PFSK-1 (cell line): ENCODE results near the gene PCSK6.

Experiments used
- FOXP2 ChIP-seq: optimal IDR thresholded peaks from 2 replicates; pipeline ENCODE3; 2011; ENCODE audit warnings: borderline replicate concordance, control low read depth, inconsistent platforms; ENCODE audit not compliant: insufficient read depth; ENCODE audit errors: extremely low read length, extremely low read depth
- POLR2AphosphoS5 ChIP-seq: IDR thresholded peaks from 2 replicates; pipeline ENCODE4 v1.6.1; 2012; ENCODE audit warnings: low read depth, mild to moderate bottlenecking, control low read depth, low read length, moderate library complexity
- SIN3A ChIP-seq: IDR thresholded peaks from 2 replicates; pipeline ENCODE4 v1.6.1; 2012; ENCODE audit warnings: mild to moderate bottlenecking, low read length, moderate library complexity, borderline replicate concordance; ENCODE audit not compliant: insufficient read depth
- TAF1 ChIP-seq: IDR thresholded peaks from 2 replicates; pipeline ENCODE4 v1.6.1; 2012; ENCODE audit warnings: low read length, control low read depth, borderline replicate concordance; ENCODE audit not compliant: insufficient read depth
- TF ChIP-seq, protein P1 (sequence below), 2 experiments: IDR thresholded peaks; 2 replicates each; pipeline versions ENCODE4 v1.6.1 to v1.8.0; 2011 to 2012; ENCODE audit warnings: low read depth in 2 of 2, low read length in 2 of 2, control low read depth in 1 of 2, inconsistent platforms in 1 of 2, mild to moderate bottlenecking in 1 of 2, moderate library complexity in 1 of 2; ENCODE audit not compliant: insufficient read depth in 1 of 2

DNA sequence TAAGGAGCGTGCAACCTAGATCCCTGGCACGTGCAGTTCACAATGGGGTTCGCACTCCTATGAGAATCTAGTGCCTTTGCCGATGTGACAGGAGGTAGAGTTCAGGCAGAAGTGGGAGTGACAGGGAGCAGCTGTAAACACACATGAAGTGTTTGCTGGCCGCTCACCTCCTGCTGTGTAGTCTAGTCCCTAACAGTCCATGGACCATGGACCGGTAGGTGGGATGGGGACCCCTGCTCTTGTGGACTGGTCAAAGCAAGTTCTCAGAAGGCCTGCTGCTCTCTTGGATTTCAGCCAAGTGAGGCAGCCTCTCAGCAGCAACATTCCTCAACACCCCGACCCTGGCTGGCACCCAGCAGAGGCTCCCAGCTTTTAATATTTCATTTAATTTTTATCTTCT, 136.3 kb downstream of the PCSK6 start:
- no peak for TF ChIP-seq POLR2AphosphoS5
- no peak for TF ChIP-seq TAF1
- TF ChIP-seq, protein P1, sequence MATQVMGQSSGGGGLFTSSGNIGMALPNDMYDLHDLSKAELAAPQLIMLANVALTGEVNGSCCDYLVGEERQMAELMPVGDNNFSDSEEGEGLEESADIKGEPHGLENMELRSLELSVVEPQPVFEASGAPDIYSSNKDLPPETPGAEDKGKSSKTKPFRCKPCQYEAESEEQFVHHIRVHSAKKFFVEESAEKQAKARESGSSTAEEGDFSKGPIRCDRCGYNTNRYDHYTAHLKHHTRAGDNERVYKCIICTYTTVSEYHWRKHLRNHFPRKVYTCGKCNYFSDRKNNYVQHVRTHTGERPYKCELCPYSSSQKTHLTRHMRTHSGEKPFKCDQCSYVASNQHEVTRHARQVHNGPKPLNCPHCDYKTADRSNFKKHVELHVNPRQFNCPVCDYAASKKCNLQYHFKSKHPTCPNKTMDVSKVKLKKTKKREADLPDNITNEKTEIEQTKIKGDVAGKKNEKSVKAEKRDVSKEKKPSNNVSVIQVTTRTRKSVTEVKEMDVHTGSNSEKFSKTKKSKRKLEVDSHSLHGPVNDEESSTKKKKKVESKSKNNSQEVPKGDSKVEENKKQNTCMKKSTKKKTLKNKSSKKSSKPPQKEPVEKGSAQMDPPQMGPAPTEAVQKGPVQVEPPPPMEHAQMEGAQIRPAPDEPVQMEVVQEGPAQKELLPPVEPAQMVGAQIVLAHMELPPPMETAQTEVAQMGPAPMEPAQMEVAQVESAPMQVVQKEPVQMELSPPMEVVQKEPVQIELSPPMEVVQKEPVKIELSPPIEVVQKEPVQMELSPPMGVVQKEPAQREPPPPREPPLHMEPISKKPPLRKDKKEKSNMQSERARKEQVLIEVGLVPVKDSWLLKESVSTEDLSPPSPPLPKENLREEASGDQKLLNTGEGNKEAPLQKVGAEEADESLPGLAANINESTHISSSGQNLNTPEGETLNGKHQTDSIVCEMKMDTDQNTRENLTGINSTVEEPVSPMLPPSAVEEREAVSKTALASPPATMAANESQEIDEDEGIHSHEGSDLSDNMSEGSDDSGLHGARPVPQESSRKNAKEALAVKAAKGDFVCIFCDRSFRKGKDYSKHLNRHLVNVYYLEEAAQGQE (IDR thresholded peaks at IDR 0.05; ENCODE audit: insufficient read depth in 1 of 2, low read depth in 2 of 2, low read length in 2 of 2) = no peak
- TF ChIP-seq SIN3A = no peak
- TF ChIP-seq FOXP2 = no peak
